Measurements from ENCODE around the gene PALLD.

DNA sequence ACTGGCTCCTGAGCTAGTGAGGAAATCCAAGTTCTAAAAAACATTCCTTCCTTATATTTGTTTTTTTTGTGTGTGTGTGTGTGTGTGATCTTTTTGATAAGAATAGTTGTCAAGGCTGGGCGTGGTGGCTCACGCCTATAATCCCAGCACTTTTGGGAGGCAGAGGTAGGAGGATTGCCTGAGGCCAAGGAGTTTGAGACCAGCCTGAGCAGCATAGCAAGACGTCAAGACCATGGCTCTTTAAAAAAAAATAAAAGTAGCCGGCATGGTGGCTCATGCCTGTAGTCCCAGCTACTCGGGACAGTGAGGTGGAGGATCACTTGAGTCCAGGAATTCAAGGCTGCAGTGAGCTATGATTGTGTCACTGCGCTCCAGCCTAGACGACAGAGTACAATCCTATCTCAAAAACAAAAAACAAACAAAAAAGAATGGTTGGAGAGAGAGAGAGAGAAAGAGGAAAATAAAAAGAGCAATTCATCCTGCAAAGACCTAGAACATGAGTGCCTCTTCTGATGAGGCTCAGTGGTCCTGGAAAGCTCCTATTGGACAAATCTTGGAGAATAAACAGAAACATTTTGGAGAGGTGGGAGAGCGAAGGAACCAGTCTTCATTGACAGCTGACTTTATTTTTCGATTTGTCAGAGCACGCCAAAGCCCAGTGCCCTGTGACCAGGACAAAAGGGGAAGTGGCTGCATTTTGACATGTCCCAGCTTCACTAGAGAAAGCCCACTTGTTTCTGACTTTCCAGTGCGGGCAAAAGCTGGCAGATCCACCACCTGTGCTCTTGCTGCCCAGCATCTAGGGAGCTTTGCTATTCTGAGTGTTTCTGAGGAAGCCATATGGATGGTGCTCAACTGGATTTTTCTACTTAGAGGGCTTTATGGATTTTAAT lies 244.7 kb downstream of the PALLD start:
- TF ChIP-seq, protein P1, sequence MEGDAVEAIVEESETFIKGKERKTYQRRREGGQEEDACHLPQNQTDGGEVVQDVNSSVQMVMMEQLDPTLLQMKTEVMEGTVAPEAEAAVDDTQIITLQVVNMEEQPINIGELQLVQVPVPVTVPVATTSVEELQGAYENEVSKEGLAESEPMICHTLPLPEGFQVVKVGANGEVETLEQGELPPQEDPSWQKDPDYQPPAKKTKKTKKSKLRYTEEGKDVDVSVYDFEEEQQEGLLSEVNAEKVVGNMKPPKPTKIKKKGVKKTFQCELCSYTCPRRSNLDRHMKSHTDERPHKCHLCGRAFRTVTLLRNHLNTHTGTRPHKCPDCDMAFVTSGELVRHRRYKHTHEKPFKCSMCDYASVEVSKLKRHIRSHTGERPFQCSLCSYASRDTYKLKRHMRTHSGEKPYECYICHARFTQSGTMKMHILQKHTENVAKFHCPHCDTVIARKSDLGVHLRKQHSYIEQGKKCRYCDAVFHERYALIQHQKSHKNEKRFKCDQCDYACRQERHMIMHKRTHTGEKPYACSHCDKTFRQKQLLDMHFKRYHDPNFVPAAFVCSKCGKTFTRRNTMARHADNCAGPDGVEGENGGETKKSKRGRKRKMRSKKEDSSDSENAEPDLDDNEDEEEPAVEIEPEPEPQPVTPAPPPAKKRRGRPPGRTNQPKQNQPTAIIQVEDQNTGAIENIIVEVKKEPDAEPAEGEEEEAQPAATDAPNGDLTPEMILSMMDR (IDR thresholded peaks at IDR 0.05): no peak
- no peak for TF ChIP-seq POLR2AphosphoS5 (IDR thresholded peaks at IDR 0.05)
- no peak for TF ChIP-seq EP300 (IDR thresholded peaks at IDR 0.05)
- TF ChIP-seq POLR2A (IDR thresholded peaks at IDR 0.05; ENCODE audit: low read depth): no peak
